K562 (cell line): ENCODE data around the gene MEFV. TPM values are rescaled to one million over a fixed set of nuclear protein-coding genes. Genes with fewer than 3 reads are reported as not detected.

ENCODE experiments used
- GATA2 ChIP-seq: sonication (generic); formaldehyde crosslinking; IDR thresholded peaks from 2 replicates; pipeline ENCODE4 v1.4.0; 2020; ENCODE audit warnings: mild to moderate bottlenecking, missing genetic modification reagents
- GATAD2B ChIP-seq: fragments of 450-650 bp; IDR thresholded peaks from 2 replicates; pipeline ENCODE4 v1.6.1; 2017; ENCODE audit warnings: mild to moderate bottlenecking, borderline replicate concordance
- HDAC1 ChIP-seq, 2 experiments: fragments of 450-650 bp; IDR thresholded peaks; 2 replicates each; pipeline ENCODE4 v1.6.1; 2016 to 2017; ENCODE audit warnings: inconsistent platforms in 1 of 2, mild to moderate bottlenecking in 1 of 2, moderate library complexity in 1 of 2
- MTA1 ChIP-seq: fragments of 450-650 bp; IDR thresholded peaks from 2 replicates; pipeline ENCODE4 v1.6.1; 2017; ENCODE audit warnings: borderline replicate concordance
- MXD1 ChIP-seq: fragments of 250-450 bp; sonication (Bioruptor Pico); IDR thresholded peaks from 2 replicates; pipeline ENCODE4 v1.8.0; 2021; ENCODE audit warnings: borderline replicate concordance, mild to moderate bottlenecking, moderate library complexity; ENCODE audit not compliant: poor library complexity, severe bottlenecking
- NFXL1 ChIP-seq: fragments of 450-650 bp; formaldehyde crosslinking; IDR thresholded peaks from 2 replicates; pipeline ENCODE4 v1.4.0; 2021; ENCODE audit warnings: mild to moderate bottlenecking
- NR1H2 ChIP-seq: sonication (generic); formaldehyde crosslinking; IDR thresholded peaks from 2 replicates; pipeline ENCODE4 v1.4.0; 2020; ENCODE audit warnings: mild to moderate bottlenecking, missing genetic modification reagents
- NR2C2 ChIP-seq, 2 experiments: fragments of 200-800 bp in 1 of 2; sonication (Bioruptor generic) in 1 of 2; sonication (generic) in 1 of 2; formaldehyde crosslinking in 1 of 2; IDR thresholded peaks; 2 replicates each; pipeline versions ENCODE4 v1.6.1 to v1.8.0; 2016 to 2022; ENCODE audit warnings: mild to moderate bottlenecking in 1 of 2, missing compliant biosample characterization in 1 of 2, missing genetic modification characterization in 1 of 2, missing genetic modification reagents in 1 of 2
- TFE3 ChIP-seq: fragments of 450-650 bp; formaldehyde crosslinking; IDR thresholded peaks from 2 replicates; pipeline ENCODE4 v1.4.0; 2020; ENCODE audit warnings: mild to moderate bottlenecking, mixed read lengths
- TRIM28 ChIP-seq: fragments of 450-650 bp; IDR thresholded peaks from 2 replicates; pipeline ENCODE4 v1.6.1; 2017
- YBX1 ChIP-seq: fragments of 450-650 bp; IDR thresholded peaks from 2 replicates; pipeline ENCODE4 v1.7.1; 2016; ENCODE audit warnings: mild to moderate bottlenecking
- ZFP36 ChIP-seq: fragments of 150-350 bp; IDR thresholded peaks from 2 replicates; pipeline ENCODE4 v1.6.1; 2018; ENCODE audit warnings: low read length, low read depth; ENCODE audit not compliant: partially characterized antibody
- ZNF12 ChIP-seq: sonication (generic); formaldehyde crosslinking; IDR thresholded peaks from 2 replicates; pipeline ENCODE4 v1.4.0; 2020; ENCODE audit warnings: mild to moderate bottlenecking, missing genetic modification reagents
- ZNF239 ChIP-seq: fragments of 250-450 bp; sonication (Bioruptor Pico); IDR thresholded peaks from 2 replicates; pipeline ENCODE4 v1.4.0; 2020; ENCODE audit warnings: mild to moderate bottlenecking
- ZNF551 ChIP-seq: fragments of 250-450 bp; sonication (Bioruptor Pico); IDR thresholded peaks from 2 replicates; pipeline ENCODE4 v1.5.0; 2021; ENCODE audit warnings: mild to moderate bottlenecking, moderate library complexity
- ZNF655 ChIP-seq: fragments of 250-450 bp; sonication (Bioruptor Pico); IDR thresholded peaks from 2 replicates; pipeline ENCODE4 v1.5.0; 2021
- polyA plus RNA-seq, 8 experiments: library from polyadenylated mRNA; depleted of rRNA in 4 of 8; stranded (reverse) in 5 of 8; unstranded in 3 of 8; fragments of >200 nt; fragmentation: Nextera tagmentation in 2 of 8; fragmentation: Illumina TruSeq in 1 of 8; extraction: Ambion mirVana in 2 of 8; extraction: Trizol in 1 of 8; gene quantifications; 2 replicates each; pipeline versions ENCODE4 v1.2.1 to v1.2.3, GENCODE V29; 2011 to 2014; ENCODE audit warnings: inconsistent platforms in 1 of 8, missing spikeins in 1 of 8
- total RNA-seq, 7 experiments: library from RNA; depleted of rRNA in 6 of 7; stranded (reverse); fragments of >200 nt in 6 of 7; fragmentation: Illumina TruSeq in 2 of 7; extraction: Trizol in 2 of 7; gene quantifications; 2 replicates each; pipeline versions ENCODE4 v1.2.1 to v1.2.3, GENCODE V29; 2011 to 2021; ENCODE audit warnings: low replicate concordance in 1 of 7
- TF ChIP-seq, protein P1 (sequence below), 2 experiments: fragments of 250-450 bp in 1 of 2; fragments of 450-650 bp in 1 of 2; sonication (Bioruptor Pico) in 1 of 2; IDR thresholded peaks; 2 replicates each; pipeline versions ENCODE4 v1.6.1 to v1.8.0; 2016 to 2021; ENCODE audit warnings: mild to moderate bottlenecking in 2 of 2, moderate library complexity in 2 of 2, missing compliant biosample characterization in 1 of 2, missing genetic modification characterization in 1 of 2
- TF ChIP-seq, protein P2 (sequence below): fragments of 200-800 bp; sonication (Bioruptor generic); IDR thresholded peaks from 2 replicates; pipeline ENCODE4 v1.6.1; 2017; ENCODE audit warnings: missing genetic modification characterization, missing compliant biosample characterization

The MEFV gene
- total and polyA plus RNA-seq, 9 of the 15 experiments (the other 6 are each of a cell fraction or from before 2014, with no cell fraction given), result 0.14 TPM; not detected in 8

DNA sequence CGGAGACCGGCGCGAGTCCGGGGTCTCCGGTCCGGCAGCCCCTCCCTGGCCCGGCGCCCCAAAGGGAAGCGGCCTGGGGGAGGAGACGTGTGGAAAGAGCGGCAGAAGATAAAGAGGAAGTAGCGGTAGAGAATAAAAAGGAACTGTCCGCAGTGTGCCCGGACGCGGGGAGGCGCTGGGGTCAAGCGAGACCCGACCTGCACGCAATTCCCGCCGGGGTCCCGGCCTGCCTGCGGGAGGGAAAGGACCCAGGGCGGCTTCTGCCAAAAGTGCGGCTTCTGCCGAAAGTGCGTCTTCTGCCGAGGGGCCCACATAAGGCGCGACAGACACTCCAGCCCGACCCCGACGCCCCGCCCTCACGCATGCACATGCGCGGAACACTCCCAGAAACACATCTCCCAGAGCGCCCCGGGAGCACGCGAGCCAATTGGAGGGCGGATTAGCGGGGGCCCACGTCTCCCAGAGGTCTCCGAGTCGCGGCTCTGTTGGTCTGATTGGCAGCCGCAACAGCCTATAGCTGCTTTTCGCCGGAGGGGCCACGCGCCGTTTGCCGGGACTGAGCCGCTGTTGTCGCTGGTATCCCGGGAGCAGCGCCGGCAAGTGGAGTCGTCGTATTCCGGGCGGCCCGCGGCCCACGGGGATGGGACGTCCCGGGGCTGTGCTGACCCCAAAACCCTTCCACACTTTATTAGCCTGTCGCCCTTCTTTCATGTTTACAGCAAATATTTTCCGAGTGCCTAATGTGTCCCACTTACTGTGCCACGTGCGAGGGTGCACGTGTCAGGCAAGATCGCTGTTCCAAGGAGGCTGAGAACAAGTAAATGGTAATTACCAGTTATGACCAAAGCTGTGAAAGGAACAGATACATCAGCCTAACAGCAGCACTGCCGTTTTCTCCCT lies 8.0 kb upstream of the MEFV start (continued):
- TF ChIP-seq TFE3 (CRISPR knock-in tag) (no peak), GATAD2B (peak; percentile 13; the same call in 1 of the 2 replicates), GATA2 (no peak), NFXL1 (CRISPR knock-in tag) (no peak), ZNF551 (no peak), MTA1 (no peak), YBX1 (no peak), ZNF655 (CRISPR knock-in tag) (no peak), ZNF12 (peak; percentile 82; the same call in 1 of the 2 replicates), HDAC1 (IDR thresholded peaks at IDR 0.05) (peak in 1 of 2 experiments; percentile 97; a peak in 2 of 4 replicates), NR2C2 (CRISPR knock-in tag; IDR thresholded peaks at IDR 0.05) (peak; percentile 24; the same call in 1 of the 2 replicates), NR2C2 (tag; IDR thresholded peaks at IDR 0.05) (peak; percentile 89), MXD1 (CRISPR knock-in tag) (peak; percentile 71), TRIM28 (0 out of 2 replicates have a peak, but pooled peaks have one; percentile 16), ZFP36 (no peak), NR1H2 (CRISPR knock-in tag) (peak; percentile 96; the same call in 1 of the 2 replicates), ZNF239 (CRISPR knock-in tag) (no peak)
- TF ChIP-seq, protein P1, sequence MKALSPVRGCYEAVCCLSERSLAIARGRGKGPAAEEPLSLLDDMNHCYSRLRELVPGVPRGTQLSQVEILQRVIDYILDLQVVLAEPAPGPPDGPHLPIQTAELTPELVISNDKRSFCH (CRISPR knock-in tag; IDR thresholded peaks at IDR 0.05), result no peak
- TF ChIP-seq, protein P1 (tag; IDR thresholded peaks at IDR 0.05), result no peak
- TF ChIP-seq, protein P2, sequence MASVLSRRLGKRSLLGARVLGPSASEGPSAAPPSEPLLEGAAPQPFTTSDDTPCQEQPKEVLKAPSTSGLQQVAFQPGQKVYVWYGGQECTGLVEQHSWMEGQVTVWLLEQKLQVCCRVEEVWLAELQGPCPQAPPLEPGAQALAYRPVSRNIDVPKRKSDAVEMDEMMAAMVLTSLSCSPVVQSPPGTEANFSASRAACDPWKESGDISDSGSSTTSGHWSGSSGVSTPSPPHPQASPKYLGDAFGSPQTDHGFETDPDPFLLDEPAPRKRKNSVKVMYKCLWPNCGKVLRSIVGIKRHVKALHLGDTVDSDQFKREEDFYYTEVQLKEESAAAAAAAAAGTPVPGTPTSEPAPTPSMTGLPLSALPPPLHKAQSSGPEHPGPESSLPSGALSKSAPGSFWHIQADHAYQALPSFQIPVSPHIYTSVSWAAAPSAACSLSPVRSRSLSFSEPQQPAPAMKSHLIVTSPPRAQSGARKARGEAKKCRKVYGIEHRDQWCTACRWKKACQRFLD (CRISPR knock-in tag), result peak; percentile 81; the same call in 1 of the 2 replicates
